Measurements from ENCODE around the gene INO80E.

DNA sequence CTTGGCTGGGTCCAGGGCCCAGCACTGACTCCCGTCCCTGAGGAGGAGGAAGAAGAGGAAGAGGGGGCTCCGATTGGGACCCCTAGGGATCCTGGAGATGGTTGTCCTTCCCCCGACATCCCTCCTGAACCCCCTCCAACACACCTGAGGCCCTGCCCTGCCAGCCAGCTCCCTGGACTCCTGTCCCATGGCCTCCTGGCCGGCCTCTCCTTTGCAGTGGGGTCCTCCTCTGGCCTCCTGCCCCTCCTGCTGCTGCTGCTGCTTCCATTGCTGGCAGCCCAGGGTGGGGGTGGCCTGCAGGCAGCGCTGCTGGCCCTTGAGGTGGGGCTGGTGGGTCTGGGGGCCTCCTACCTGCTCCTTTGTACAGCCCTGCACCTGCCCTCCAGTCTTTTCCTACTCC is 9.1 kb upstream of the INO80E start:
- TF ChIP-seq GABPA (IDR thresholded peaks at IDR 0.05 in 1 of 2, conservative IDR thresholded peaks at IDR 0.05 in 1 of 2): no peak
- TF ChIP-seq, protein P1, sequence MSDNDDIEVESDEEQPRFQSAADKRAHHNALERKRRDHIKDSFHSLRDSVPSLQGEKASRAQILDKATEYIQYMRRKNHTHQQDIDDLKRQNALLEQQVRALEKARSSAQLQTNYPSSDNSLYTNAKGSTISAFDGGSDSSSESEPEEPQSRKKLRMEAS (IDR thresholded peaks at IDR 0.05): no peak
- no peak for TF ChIP-seq FOXA1 (IDR thresholded peaks at IDR 0.05)
- TF ChIP-seq, protein P2, sequence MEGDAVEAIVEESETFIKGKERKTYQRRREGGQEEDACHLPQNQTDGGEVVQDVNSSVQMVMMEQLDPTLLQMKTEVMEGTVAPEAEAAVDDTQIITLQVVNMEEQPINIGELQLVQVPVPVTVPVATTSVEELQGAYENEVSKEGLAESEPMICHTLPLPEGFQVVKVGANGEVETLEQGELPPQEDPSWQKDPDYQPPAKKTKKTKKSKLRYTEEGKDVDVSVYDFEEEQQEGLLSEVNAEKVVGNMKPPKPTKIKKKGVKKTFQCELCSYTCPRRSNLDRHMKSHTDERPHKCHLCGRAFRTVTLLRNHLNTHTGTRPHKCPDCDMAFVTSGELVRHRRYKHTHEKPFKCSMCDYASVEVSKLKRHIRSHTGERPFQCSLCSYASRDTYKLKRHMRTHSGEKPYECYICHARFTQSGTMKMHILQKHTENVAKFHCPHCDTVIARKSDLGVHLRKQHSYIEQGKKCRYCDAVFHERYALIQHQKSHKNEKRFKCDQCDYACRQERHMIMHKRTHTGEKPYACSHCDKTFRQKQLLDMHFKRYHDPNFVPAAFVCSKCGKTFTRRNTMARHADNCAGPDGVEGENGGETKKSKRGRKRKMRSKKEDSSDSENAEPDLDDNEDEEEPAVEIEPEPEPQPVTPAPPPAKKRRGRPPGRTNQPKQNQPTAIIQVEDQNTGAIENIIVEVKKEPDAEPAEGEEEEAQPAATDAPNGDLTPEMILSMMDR (IDR thresholded peaks at IDR 0.05; ENCODE audit: low read depth, low read length, missing input control): no peak
- no peak for TF ChIP-seq RAD21 (IDR thresholded peaks at IDR 0.05)
- TF ChIP-seq EGR1 (IDR thresholded peaks at IDR 0.05; ENCODE audit: low read depth in 2 of 2): no peak
- no peak for TF ChIP-seq TAF1 (conservative IDR thresholded peaks at IDR 0.05)
- TF ChIP-seq, protein P3, sequence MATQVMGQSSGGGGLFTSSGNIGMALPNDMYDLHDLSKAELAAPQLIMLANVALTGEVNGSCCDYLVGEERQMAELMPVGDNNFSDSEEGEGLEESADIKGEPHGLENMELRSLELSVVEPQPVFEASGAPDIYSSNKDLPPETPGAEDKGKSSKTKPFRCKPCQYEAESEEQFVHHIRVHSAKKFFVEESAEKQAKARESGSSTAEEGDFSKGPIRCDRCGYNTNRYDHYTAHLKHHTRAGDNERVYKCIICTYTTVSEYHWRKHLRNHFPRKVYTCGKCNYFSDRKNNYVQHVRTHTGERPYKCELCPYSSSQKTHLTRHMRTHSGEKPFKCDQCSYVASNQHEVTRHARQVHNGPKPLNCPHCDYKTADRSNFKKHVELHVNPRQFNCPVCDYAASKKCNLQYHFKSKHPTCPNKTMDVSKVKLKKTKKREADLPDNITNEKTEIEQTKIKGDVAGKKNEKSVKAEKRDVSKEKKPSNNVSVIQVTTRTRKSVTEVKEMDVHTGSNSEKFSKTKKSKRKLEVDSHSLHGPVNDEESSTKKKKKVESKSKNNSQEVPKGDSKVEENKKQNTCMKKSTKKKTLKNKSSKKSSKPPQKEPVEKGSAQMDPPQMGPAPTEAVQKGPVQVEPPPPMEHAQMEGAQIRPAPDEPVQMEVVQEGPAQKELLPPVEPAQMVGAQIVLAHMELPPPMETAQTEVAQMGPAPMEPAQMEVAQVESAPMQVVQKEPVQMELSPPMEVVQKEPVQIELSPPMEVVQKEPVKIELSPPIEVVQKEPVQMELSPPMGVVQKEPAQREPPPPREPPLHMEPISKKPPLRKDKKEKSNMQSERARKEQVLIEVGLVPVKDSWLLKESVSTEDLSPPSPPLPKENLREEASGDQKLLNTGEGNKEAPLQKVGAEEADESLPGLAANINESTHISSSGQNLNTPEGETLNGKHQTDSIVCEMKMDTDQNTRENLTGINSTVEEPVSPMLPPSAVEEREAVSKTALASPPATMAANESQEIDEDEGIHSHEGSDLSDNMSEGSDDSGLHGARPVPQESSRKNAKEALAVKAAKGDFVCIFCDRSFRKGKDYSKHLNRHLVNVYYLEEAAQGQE (IDR thresholded peaks at IDR 0.05): no peak
- TF ChIP-seq HNF4A (conservative IDR thresholded peaks at IDR 0.05): no peak
- TF ChIP-seq JUND (IDR thresholded peaks at IDR 0.05): no peak
- no peak for TF ChIP-seq YY1 (IDR thresholded peaks at IDR 0.05)
- TF ChIP-seq RXRA (IDR thresholded peaks at IDR 0.05): no peak
- no peak for TF ChIP-seq SP1 (IDR thresholded peaks at IDR 0.05)
- TF ChIP-seq, protein P4, sequence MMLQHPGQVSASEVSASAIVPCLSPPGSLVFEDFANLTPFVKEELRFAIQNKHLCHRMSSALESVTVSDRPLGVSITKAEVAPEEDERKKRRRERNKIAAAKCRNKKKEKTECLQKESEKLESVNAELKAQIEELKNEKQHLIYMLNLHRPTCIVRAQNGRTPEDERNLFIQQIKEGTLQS (IDR thresholded peaks at IDR 0.05): no peak

Measured in liver (tissue), 3 donors.